NCI-H774 (cell line): ENCODE results near the gene TOR4A.
A peak's percentile ranks its signal among the peaks of the same experiment; 100 is the strongest.

Source experiments
- DNase-seq: peaks from one replicate; lab custom pipeline; 2025; lab: John Stamatoyannopoulos, UW

The TOR4A gene

GRCh38 chr9:137295238-137295811 is 17.8 kb downstream of the TOR4A start:
- peak; percentile 33 for DNase-seq

- DNase-seq, result no peak
Observed at GRCh38 chr9:137295849-137296669, 18.5 kb downstream of the TOR4A start.

DNA sequence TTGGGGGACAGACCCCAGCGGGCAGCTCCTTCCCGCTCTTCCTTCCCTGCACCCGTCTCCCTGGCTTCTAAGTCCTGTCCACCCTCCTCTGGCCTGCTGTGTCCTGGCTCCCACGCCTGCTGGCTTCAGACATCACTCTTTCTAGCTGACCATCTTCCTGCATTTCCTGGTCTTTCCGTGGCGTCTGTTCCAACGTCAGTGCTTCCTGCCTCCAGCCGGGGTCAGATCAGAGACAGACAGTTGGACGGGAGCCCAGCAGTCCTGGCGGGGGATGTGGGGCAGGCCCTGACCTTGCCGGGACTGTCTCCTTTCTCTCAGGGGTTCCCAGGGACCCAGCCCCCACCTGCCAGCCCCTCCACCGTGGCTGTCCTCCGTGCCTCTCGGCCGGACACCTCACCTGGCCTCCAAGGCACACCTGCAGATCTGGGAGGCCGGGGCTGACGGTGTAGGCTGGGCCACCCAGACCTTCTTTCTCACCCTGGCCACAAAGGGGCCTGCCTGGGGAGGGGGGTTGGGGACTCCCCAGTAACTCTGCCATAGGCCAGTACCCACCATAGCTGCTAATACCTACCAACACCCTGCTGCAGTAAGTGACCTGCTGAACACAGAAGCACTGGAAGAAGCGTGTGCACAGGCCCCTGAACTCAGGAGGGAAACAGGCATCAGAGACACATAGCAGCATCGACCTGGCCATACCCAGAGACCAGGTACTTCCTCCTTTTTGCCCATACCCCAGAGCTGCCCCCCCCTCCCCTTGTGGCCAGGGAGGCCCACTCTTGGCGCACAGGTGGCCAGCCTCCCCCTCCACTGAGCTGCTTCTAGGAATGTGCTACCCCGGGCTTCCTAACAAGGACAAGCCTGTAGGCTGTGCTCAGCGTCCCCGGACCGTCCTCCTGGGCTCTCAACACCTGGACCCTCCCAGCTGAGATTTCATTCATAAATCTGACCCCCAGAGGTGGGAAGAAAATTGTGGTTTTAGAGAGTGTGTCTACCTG is 19.4 kb downstream of the TOR4A start:
- no peak for DNase-seq

DNA sequence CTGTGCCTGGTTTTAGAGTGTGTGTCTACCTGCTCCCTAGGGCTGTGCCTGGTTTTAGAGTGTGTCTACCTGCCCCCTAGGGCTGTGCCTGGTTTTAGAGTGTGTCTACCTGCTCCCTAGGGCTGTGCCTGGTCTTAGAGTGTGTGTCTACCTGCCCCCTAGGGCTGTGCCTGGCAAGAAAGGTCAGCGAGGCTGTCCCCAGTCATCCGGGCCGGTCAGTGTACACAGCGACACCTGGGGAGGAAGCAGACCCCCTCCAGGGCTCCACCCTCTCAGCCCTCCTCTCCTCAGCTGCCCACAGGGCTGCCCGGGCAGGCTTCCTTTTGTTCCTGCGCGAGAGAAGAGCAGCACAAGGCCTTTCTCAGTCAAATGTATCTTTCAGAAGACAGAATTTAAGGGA is 20.4 kb downstream of the TOR4A start:
- no peak for DNase-seq

DNA sequence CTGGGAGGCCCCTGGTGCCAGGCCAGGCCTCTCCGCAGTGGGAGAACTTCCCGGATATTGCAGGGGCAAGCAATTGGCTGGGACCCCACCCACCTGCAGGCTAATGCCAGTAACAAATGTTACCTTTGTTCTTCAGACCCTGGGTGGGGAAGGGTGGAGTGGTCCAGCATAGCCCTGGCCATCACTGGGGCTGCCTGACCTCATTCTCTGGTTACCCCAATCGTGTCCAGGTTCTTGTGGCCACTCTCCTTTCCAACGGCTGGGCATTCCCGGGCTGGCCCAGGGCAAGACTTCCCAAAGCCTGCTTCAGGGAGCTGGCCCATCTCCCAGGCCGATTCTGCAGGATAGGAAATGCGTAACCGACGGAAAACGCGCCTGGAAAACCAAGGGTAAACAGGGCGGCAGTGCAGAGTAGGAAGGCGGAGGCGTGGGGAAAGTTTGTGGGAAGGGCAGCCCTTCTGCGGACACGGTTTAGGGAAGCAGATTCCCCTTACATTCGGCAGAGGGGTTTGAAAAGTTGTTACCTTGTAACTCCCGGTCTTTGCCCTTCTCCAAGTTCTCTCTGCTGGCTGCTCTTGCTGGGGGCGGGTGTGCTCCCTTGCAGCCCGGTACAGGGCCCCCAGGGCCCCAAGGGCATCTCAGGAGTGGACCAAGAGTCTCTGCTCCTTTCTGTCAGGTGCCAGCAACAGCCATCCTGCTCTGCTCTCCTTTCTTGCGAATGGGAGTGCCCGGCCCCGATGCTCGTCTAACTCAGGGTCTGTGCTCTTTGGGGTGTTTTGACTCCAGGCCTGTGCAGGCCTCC is 21.1 kb downstream of the TOR4A start:
- no peak for DNase-seq

DNA sequence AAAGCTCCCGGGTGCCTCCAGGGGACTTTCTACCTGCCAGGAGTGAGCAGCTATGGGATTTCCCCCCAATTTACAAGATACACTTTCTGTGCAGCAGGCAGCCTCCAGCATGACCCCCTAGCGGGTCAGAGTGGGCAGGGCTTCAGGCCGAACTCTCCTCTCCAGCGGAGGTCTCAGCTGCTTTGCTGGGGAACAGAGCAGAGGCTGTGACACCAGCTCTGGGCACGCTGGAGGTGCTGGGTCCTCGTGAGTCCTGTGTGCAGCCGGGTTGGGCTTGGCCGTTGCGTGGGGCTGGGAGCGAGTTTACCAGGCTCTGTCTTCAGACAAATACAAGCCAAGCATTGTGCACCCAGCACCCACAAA is 21.7 kb downstream of the TOR4A start:
- no peak for DNase-seq

DNA sequence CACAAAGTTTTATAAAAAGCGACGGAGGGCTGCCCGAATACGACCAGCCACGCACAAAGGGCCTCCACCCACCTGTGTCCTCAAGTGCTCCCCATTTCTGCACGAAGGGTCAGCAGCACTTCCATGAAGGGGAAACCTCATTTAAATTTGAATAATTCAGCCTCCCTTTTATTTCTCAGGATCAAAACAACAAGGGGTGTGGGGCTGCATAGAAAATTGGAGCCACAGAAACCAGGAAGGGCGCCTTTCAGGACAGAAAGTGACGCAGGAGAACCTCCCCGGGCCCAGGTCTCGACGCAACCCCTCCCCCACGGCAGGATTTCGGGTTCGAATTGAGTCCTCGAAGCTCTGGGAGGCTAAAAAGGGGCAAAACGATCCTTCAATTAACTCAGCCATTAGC is 22.4 kb downstream of the TOR4A start:
- DNase-seq, result no peak

DNA sequence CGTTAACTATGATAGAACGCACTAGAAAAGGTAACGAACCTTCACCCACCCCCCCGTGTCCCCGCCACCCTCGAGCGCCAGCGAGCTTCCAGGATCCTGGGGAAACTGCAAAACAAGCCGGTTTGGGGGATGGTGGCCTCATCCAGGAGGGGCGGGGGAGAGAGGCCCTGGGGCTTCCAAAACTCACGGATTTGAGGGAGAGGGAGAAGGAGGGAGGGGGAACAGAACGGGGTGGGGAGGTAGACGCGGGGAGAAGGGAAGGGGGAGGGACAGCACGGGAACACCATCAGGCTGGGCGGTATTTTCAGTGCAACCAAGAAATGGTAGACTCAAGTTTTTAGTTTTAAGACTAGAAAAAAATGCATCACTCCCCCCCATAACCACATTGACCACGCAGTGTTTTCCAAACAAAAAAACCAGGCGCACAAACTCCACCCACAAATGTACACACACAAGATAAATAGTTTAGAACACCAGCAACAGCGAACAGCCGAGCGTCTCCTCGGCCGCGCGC is 23.1 kb downstream of the TOR4A start:
- peak; percentile 27 for DNase-seq

- peak; percentile 72 for DNase-seq
Observed at GRCh38 chr9:137301081-137301947, 23.8 kb downstream of the TOR4A start.

DNA sequence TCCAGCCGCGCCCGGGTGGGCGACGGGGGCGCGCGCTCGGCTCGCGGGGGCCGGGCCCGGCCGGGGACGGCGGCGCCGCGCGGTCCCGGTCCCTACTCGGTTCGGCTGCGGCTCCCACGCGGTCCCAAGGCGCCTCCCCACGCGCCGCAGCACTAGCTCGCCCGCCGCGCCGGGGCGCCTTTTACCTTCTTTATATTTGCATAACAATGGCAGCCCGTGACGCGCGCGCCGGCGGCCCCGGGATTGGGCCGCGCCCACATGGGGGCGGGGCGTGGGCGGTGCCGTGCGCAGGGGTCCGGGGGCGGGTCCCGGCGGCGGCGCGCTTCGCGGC is 24.6 kb downstream of the TOR4A start, which contains the start of gene NRARP:
NRARP (minus strand) TSS at position 154 of the 331 bp plus-strand sequence. CDS start 343 bp downstream, outside the sequence.
- DNase-seq, result peak; percentile 89

- DNase-seq, result peak; percentile 78
Observed at GRCh38 chr9:137302449-137303150, 25.1 kb downstream of the TOR4A start.

GRCh38 chr9:137303151-137303892 is 25.8 kb downstream of the TOR4A start:
- DNase-seq, result no peak

DNA sequence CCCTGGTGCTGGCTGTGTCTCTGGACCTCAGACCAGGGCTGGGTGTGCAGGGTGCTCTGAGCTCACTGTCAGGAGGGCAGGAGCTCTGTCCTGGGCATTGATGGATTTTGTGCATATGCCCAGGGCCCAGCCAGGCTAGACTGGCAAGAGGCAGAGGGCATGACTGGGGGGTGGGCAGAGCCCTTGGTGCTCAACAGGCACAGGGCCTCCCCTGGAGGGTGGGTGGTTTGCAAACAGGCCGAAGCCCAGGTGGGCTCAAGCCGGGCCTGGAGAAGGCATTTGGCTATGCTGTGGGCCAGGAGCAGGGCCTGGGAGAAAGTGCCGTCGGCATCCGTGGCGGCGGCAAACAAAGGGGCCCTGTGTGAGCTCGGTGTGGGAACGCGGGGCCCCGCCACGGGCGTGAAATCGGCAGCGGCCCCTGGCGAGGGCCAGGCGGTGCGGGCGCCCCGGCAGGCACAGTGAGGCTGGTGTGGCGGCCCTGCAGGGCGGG is 26.4 kb downstream of the TOR4A start:
- DNase-seq, result no peak

- no peak for DNase-seq
Observed at GRCh38 chr9:137304383-137305059, 27.0 kb downstream of the TOR4A start.

DNA sequence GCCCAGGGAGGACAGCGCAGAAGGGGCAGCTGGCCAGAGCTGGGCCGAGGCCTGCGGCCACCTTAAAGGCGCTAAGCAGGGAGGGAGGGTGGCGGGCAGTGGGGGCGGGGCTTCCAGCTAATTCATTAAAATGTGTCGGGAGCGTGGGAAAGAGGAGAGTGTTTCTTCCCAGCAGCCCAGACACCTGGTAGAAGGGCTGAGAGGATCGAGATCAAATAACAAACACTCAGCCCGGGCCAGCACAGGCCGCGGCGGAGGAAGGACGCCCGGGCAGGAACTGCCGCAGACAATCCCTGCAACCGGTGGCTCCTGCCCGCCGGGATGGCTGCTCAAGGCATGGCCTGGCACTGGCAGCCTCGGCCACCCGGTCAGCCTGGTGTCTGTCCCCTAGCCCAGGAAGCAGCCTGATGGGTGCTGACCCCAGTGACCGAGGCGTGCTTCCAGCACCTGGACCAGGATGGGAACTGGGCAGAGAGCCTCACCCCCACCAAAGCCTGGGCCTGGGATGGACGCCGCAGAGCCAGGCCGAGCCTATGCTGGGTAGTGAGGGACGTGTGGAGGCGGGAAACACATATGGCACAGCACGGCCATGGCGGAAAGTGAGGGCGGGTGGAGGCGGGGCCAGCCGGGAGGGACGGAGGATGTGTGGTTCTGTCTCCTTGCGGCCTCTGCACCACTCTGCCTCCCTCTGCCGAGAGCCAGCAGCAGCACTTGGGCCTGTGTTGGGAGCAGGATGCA is 27.7 kb downstream of the TOR4A start:
- peak; percentile 70 for DNase-seq

GRCh38 chr9:137305798-137306065 is 28.2 kb downstream of the TOR4A start:
- DNase-seq, result no peak

GRCh38 chr9:137306066-137306849 is 28.7 kb downstream of the TOR4A start:
- no peak for DNase-seq
